NCI-H345 treated with DMSO at 0.1 percent for 48 hours (cell line): ENCODE data around the gene CCR9.
A peak's percentile ranks its signal among the peaks of the same experiment; 100 is the strongest.
"Not testable (repeated sequence)": the region's sequence is repeated elsewhere in the genome, so short reads cannot be mapped to it uniquely, and the experiment has no call there.

Experiments used
- DNase-seq: peaks from one replicate; lab custom pipeline; 2025; ENCODE audit not compliant: unreplicated experiment; lab: John Stamatoyannopoulos, UW

The CCR9 gene

GRCh38 chr3:45885979-45886705 lies at the start of gene CCR9:
CCR9 (plus strand) TSS chr3:45886543; CDS start chr3:45894934, 8,391 bp downstream.
- no peak for DNase-seq

GRCh38 chr3:45838466-45838865 lies 47.9 kb upstream of the CCR9 start:
- no peak for DNase-seq

DNA sequence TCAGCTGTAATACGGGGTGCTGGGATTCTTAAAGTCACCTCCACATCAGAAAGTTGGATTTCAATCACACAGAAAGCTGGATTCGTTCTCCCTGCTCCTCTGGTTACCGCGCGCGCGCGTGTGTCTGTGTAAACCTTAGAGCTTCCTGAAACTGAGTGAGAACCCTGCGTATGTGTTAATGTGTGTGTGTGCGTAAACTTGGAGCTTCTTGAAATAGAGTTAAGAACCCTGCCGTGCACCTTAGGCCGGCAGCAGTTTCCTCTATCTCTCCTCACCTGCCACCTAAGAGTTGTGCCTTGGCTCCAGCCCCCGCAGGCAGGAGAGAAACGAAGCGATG lies 45.0 kb upstream of the CCR9 start:
- no peak for DNase-seq

GRCh38 chr3:45841757-45842491 lies 44.4 kb upstream of the CCR9 start, which contains the start of gene LZTFL1:
LZTFL1 (minus strand) TSS chr3:45842119; CDS start chr3:45841991, 128 bp downstream.
- peak; percentile 83 for DNase-seq

DNA sequence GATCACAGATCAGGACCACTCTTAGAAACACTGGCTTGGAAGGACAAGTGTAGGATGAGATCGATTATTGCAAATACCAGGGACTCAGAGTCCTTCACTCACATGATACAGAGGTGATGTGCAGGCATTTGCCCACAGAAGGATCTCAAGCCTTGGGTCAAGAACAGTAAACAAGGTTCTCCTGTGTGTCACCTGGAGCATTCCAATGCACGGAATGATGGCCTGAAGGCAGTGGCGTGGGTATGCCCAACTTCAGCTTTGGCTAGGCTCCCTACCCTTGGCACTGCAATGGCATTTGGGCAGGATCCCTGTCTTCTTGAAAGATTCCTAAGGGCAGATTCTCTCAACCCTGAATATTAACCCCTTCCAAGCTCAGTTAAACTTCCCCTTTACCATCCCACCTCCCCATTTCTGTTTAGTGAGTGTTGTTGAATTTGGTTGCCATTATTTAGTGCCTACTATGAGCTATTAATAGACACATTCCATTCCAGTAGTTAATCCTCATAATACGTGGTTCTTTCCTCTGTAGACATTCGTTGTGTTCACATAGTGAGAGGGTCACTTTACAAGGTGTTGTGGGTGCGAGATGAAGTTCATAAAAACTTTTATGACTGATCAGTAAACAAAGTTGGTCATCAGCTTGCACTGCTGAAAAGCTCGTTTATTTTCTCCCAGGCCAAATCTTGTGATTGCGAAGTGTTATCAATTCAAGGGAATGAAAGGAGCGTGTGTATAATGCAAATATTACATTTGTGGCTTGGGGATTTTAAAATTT lies 43.3 kb upstream of the CCR9 start:
- no peak for DNase-seq

DNA sequence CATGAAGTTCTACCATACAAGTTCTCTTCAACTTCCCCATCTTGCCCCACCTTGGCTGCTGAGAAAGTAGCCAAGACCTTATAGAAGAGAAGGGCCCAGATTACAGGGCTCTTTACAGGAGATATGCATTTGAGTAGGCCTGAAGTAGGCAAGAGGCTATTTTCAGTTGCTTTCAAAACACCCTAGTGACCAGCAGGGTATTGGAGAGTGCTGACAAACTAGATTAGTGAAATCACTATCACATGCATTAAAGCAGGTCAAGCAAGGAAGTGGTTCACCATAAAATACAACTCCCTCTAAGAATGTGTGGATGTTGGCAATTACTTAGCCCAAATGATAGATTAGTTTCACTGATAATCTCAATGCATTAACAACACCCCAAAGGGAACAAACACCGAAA lies 41.7 kb upstream of the CCR9 start:
- DNase-seq = no peak

DNA sequence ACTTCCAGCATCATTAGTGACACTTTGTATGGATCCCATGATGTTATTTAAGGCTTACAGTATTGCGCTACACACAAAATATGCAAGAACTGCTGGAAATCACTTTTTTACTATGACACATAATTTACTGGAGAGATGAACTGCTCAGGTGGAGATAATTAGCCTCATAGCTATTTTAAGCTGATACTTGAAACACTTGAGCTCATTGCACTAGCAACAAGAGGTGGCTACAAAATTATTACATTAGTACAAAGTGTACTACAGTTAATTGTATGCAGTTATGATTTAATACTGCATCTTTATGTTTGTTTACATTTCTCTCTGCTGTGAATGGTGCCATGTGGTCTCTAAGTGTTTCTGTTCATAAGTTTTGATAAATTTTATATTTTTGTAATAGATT lies 38.0 kb upstream of the CCR9 start:
- no peak for DNase-seq

DNA sequence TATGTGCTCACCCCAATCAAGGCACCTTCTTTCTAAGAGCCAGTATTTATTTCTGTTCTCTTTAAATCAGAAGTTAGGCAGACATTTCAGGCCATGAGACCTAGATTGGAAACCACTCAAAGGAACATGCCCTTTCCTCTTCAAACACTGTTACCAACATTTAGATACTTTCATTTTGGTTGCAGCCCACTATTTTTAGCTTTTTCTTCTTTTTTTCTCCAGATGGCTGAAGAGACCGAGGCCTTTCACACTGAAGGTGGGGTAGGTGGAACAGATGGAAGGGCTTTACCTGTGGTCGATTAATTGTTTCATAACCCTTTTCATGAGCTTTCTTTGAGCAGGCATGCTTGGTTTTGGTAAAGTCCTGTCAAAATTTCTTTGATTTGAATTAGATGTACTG lies 33.5 kb upstream of the CCR9 start:
- no peak for DNase-seq

DNA sequence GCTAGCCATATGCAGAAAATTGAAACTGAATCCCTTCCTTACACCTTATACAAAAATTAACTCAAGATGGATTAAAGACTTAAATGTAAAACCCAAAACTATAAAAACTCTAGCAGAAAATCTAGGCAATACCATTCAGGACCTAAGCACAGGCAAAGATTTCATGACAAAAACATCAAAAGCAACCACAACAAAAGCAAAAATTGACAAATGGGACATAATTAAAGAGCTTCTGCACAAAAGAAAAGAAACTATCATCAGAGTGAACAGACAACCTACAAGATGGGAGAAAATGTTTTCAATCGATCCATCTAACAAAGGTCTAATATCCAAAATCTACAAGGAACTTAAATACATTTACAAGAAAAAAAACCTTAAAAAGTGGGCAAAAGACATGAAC lies 30.0 kb upstream of the CCR9 start:
- not testable (repeated sequence) for DNase-seq

GRCh38 chr3:45857024-45857423 lies 29.3 kb upstream of the CCR9 start:
- not testable (repeated sequence) for DNase-seq

GRCh38 chr3:45858809-45859543 lies 27.4 kb upstream of the CCR9 start:
- DNase-seq = no peak

- no peak for DNase-seq
Measured at GRCh38 chr3:45860481-45860880, 25.9 kb upstream of the CCR9 start.

DNA sequence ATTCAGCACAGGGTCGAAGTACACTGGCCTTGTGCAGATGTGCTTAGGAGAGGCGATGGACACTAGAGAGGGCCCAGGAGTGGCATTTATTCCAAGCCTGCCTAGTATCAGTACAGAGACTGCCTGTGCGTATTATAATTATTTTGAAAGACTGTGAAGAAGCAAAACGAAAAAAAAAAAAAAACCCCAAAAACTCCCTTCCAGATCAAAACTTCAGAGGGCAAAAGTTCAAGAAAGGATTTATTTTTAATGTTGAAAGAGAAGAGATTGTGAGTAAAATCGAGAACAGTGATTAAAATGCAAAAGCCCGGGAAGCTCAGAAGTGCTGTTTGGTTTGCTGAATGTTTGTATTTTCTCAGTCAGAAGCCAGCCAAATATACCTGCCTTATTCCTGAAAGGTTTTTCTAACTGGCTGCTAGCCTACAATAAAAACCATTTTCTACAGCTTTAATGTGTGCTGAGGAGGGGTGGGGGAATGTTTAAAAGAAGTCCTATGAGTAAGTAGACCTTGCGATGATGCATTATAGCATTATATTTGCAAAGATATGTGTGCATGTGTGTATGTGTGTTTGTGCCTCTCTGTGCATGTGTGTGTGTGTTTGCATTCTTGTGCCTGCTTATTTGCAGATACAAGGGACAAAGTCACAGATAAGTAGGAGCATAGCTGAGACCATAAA lies 25.2 kb upstream of the CCR9 start:
- DNase-seq = no peak

DNA sequence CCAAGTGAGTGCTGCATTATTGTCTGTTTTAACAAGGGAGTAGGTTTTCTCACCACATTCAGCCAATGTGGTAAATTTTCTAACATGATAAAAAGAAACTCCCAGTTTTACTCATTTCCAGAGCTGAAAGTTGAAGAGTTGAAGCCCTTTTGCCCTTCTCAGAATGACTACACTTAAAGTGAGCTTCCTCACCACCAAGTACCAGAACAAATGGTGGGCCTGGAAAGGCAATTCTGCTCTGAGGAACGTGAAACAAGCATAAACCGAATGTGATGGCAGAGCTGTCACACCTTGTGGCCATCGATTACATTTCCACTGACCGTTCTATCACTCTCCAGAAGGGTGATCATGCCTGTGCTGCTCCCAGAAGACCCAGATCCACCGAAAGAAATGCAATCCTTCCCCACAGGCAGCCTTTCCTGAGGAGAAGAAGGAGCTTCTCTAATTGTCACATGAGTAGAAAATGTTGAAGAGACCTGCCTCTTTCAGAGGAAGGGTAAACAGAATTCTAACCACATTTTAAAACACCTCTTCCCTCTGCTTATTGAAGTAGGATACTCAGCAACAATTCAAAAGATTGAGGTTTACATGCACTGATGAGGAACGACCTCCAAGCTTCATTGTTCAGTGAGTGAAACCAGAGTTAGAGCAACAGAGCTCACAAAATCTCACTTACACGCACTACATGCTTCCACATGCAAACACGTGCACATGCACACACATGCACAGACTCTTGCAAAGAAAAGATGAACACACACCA lies 21.4 kb upstream of the CCR9 start:
- no peak for DNase-seq

DNA sequence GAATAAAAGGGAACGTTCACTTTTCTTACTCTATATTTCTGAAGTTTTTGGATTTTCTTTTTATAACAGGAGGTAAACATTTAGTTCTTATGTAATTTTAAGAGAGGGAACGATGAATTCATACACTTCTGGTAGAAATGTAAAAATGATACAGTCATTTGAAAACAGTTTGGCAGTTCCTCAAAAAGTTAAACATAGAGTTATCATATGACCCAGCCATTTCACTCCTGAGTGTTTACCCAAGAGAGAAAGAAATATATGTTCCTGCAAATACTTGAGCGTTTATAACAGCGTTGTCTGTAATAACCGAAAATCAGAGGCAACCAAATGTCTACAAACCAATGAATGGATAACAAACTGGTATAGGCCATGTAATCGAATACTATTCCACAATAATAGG lies 20.8 kb upstream of the CCR9 start:
- no peak for DNase-seq

DNA sequence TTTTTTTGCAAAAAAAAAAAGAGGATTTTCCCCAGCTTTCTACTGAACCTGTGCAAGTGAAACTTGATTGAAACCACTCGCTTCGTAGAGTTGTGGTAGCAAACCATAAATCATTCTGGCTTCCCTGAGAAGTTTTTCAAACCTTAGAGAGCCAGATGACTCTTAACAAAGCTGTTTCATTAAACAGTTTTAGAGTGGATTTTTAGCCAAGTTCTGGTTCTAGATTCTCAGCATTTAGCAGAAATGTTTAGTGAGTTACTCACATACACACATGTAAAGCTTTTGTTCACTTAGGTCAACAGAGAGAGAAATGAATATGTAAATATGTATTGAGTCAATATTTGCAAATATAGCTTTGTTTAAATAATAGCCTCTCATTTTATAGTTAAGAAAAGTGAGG lies 18.1 kb upstream of the CCR9 start:
- DNase-seq = no peak

- no peak for DNase-seq
Measured at GRCh38 chr3:45868650-45869049, 17.7 kb upstream of the CCR9 start.

- no peak for DNase-seq
Measured at GRCh38 chr3:45869638-45870037, 16.7 kb upstream of the CCR9 start.

DNA sequence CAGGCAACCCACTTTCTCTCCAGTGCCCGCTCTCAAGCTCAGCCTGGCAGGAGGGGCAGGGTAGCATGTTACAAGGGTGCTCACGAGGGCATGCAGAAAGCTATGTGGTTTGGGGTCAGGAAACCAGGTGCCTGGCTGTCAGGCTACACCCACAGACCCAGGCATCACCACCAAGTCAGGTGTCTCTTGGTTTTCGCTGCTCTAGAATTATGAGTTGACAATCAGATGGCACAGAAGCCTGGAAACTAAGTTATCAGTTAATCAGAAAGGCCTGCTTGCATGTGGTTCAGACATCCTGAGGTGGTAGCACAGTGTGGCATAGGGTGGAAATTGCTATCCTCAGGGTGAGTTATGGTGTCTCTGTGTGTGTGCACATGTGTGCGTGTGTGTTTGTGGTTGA lies 16.2 kb upstream of the CCR9 start:
- no peak for DNase-seq

DNA sequence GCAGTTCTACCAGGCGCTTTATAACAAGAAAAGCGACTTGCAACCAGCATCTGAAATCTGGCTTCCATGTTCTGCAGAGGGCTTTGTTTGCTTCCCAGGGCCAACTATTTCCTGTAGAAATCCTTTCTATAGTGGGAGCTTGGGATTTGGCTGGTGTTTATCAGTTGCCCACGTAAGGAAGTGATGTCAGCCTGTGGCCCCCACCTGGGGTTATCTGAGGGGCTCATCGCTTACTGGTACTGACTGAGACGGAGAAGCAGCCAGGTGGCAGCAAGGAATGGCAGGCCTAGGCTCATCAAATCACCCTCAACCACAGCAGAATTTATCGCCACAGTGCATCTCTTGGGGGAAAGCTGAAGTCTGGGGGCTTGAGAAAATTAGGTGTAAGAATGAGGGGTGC lies 14.6 kb upstream of the CCR9 start:
- DNase-seq = no peak
